ENCODE data around the gene LMOD2. TPM values are rescaled to one million over a fixed set of nuclear protein-coding genes. Genes with fewer than 3 reads are reported as not detected.
A peak's percentile ranks its signal among the peaks of the same experiment; 100 is the strongest.

The LMOD2 gene
- total RNA-seq, 1 donor from 2014 or later, result not detected

GRCh38 chr7:123639631-123640030 is 16.0 kb upstream of the LMOD2 start:
- DNase-seq (ENCODE audit: low read depth in 2 of 2), result no peak

GRCh38 chr7:123640583-123640982 is 15.1 kb upstream of the LMOD2 start:
- DNase-seq (ENCODE audit: low read depth in 2 of 2), result no peak

- DNase-seq (ENCODE audit: low read depth in 2 of 2), result no peak
These were observed 13.8 kb upstream of the LMOD2 start for GRCh38 chr7:123641901-123642300.

- peak; percentile 66 to 93 for DNase-seq (ENCODE audit: low read depth in 2 of 2)
These were observed 11.9 kb upstream of the LMOD2 start for GRCh38 chr7:123643495-123644441.

GRCh38 chr7:123645516-123645915 is 10.2 kb upstream of the LMOD2 start:
- DNase-seq (ENCODE audit: low read depth in 2 of 2), result no peak

GRCh38 chr7:123647106-123647730 is 8.4 kb upstream of the LMOD2 start:
- no peak for DNase-seq (ENCODE audit: low read depth in 2 of 2)

GRCh38 chr7:123649964-123650363 is 5.7 kb upstream of the LMOD2 start:
- peak in 1 of 2 donors; percentile 61 for DNase-seq (ENCODE audit: low read depth in 2 of 2)

- no peak for DNase-seq (ENCODE audit: low read depth in 2 of 2)
These were observed 5.1 kb upstream of the LMOD2 start for GRCh38 chr7:123650595-123650994.

- DNase-seq (ENCODE audit: low read depth in 2 of 2), result no peak
These were observed 3.3 kb upstream of the LMOD2 start for GRCh38 chr7:123652406-123652805.

- DNase-seq (ENCODE audit: low read depth in 2 of 2), result no peak
These were observed 2.5 kb upstream of the LMOD2 start for GRCh38 chr7:123653162-123653561.

- no peak for DNase-seq (ENCODE audit: low read depth in 2 of 2)
These were observed 1.1 kb downstream of the LMOD2 start for GRCh38 chr7:123656544-123657303.

GRCh38 chr7:123657304-123657685 is 1.6 kb downstream of the LMOD2 start:
- DNase-seq (ENCODE audit: low read depth in 2 of 2), result peak in 1 of 2 donors; percentile 16

GRCh38 chr7:123658023-123658422 is 2.4 kb downstream of the LMOD2 start:
- no peak for DNase-seq (ENCODE audit: low read depth in 2 of 2)

- no peak for DNase-seq (ENCODE audit: low read depth in 2 of 2)
These were observed 5.1 kb downstream of the LMOD2 start for GRCh38 chr7:123660514-123661354.

GRCh38 chr7:123661765-123662164 is 6.1 kb downstream of the LMOD2 start:
- DNase-seq (ENCODE audit: low read depth in 2 of 2), result no peak

- no peak for DNase-seq (ENCODE audit: low read depth in 2 of 2)
These were observed 6.6 kb downstream of the LMOD2 start for GRCh38 chr7:123662293-123662692.

GRCh38 chr7:123662755-123663154 is 7.1 kb downstream of the LMOD2 start:
- DNase-seq (ENCODE audit: low read depth in 2 of 2), result no peak

- DNase-seq (ENCODE audit: low read depth in 2 of 2), result no peak
These were observed 7.5 kb downstream of the LMOD2 start for GRCh38 chr7:123663200-123663599.

- no peak for DNase-seq (ENCODE audit: low read depth in 2 of 2)
These were observed 9.5 kb downstream of the LMOD2 start for GRCh38 chr7:123665157-123665556.

- no peak for DNase-seq (ENCODE audit: low read depth in 2 of 2)
These were observed 10.2 kb downstream of the LMOD2 start for GRCh38 chr7:123665896-123666295.

GRCh38 chr7:123666492-123666891 is 10.8 kb downstream of the LMOD2 start:
- no peak for DNase-seq (ENCODE audit: low read depth in 2 of 2)
